HUES64 (cell line): ENCODE results near the gene MAP4K4.

Experiments
- H3K27ac ChIP-seq: 2 replicates; pipeline ENCODE4 v1.7.0; 2013; ENCODE audit warnings: low read depth, low read length, inconsistent platforms
- H3K27me3 ChIP-seq: 2 replicates; pipeline ENCODE4 v1.6.1; 2013; ENCODE audit warnings: mild to moderate bottlenecking, low read length; ENCODE audit not compliant: insufficient read depth
- H3K36me3 ChIP-seq: 2 replicates; pipeline ENCODE4 v1.6.1; 2013; ENCODE audit warnings: mild to moderate bottlenecking, low read length; ENCODE audit not compliant: insufficient read depth
- H3K4me1 ChIP-seq: 2 replicates; pipeline ENCODE4 v1.6.1; 2013; ENCODE audit warnings: mild to moderate bottlenecking, low read length, moderate library complexity; ENCODE audit not compliant: insufficient read depth
- H3K4me3 ChIP-seq: 2 replicates; pipeline ENCODE4 v1.5.1; 2013; ENCODE audit warnings: mild to moderate bottlenecking, low read length, moderate library complexity
- H3K9ac ChIP-seq: 2 replicates; pipeline ENCODE4 v1.6.1; 2013; ENCODE audit warnings: mild to moderate bottlenecking, low read depth, low read length
- H3K9me3 ChIP-seq: 2 replicates; pipeline ENCODE4 v1.6.1; 2013; ENCODE audit warnings: low read depth, low read length; ENCODE audit not compliant: insufficient read depth
- WGBS: fragments of 150-250, 120-280 bp; methylation state at CpG from one replicate; pipeline ENCODE4 v1.1.7; 2013; ENCODE audit warnings: missing lambda C conversion rate; 5-methylcytosine and 5-hydroxymethylcytosine counted together

The MAP4K4 gene

GRCh38 chr2:101677658-101678057, 19.8 kb upstream of the MAP4K4 start:
- WGBS: no CpG with 5 or more reads among the region's 1 CpG
- H3K4me3 ChIP-seq: no peak overlapping the region

GRCh38 chr2:101678379-101678778, 19.1 kb upstream of the MAP4K4 start:
- H3K27me3 ChIP-seq: no peaks in the 10 kb centered on the region
- no peak overlapping the region for H3K27ac ChIP-seq
- no peak overlapping the region for H3K4me3 ChIP-seq
- no peaks in the 10 kb centered on the region for H3K36me3 ChIP-seq
- WGBS: 97% methylated on average over 3 of the region's 3 CpGs
- no peaks in the 10 kb centered on the region for H3K4me1 ChIP-seq
- H3K9me3 ChIP-seq: no peaks in the 10 kb centered on the region
- no peak overlapping the region for H3K9ac ChIP-seq

More at GRCh38 chr2:101677658-101678057, 19.8 kb upstream of the MAP4K4 start:
- H3K27me3 ChIP-seq: no peaks in the 10 kb centered on the region
- H3K36me3 ChIP-seq: no peaks in the 10 kb centered on the region
- H3K9me3 ChIP-seq: peaks cover 1% of the 10 kb centered on the region; the same call in 1 of the 2 replicates
- no peak overlapping the region for H3K27ac ChIP-seq
- H3K4me1 ChIP-seq: no peaks in the 10 kb centered on the region
- H3K9ac ChIP-seq: no peak overlapping the region

DNA sequence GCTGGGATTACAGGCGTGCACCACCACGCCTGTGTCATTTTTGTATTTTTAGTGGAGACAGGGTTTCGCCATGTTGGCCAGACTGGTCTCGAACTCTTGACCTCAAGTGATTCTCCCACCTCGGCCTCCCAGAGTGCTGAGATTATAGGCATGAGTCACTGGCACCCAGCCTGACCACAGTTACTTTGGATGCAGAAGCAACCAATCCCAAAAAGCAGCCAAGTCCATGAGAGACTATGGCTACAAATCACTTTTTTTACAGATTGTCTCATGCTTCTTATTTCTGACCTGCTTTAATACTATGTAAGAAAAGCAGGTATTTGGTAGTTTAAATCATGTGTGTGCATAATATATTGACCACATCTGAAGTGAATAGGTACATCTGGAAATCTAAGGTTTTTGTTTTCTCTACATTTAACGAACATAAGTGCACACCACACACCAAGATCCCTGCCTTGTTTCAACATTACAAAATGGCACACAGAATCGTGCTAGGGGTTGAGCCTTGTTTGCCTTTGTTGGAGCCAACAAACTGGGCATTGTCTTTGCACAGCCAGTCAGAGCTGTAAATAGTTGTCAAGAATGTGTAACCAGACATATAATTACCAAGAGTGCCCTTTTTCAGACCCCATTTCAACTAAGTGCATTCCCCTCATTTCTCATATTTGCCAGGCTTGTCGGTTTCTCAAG, 18.3 kb upstream of the MAP4K4 start:
- no peaks in the 10 kb centered on the region for H3K27me3 ChIP-seq
- H3K9ac ChIP-seq: no peak overlapping the region
- no peaks in the 10 kb centered on the region for H3K9me3 ChIP-seq
- no peaks in the 10 kb centered on the region for H3K36me3 ChIP-seq
- no peak overlapping the region for H3K27ac ChIP-seq
- no peak overlapping the region for H3K4me3 ChIP-seq
- H3K4me1 ChIP-seq: no peaks in the 10 kb centered on the region
- 97% methylated on average over 8 of the region's 8 CpGs for WGBS

GRCh38 chr2:101679801-101680487, 17.6 kb upstream of the MAP4K4 start:
- WGBS: 95% methylated on average over 5 of the region's 5 CpGs
- Histone ChIP-seq H3K36me3 (no peaks in the 10 kb centered on the region), H3K4me3 (no peak overlapping the region), H3K9me3 (no peaks in the 10 kb centered on the region), H3K27me3 (no peaks in the 10 kb centered on the region), H3K9ac (no peak overlapping the region), H3K4me1 (no peaks in the 10 kb centered on the region), H3K27ac (no peak overlapping the region)

DNA sequence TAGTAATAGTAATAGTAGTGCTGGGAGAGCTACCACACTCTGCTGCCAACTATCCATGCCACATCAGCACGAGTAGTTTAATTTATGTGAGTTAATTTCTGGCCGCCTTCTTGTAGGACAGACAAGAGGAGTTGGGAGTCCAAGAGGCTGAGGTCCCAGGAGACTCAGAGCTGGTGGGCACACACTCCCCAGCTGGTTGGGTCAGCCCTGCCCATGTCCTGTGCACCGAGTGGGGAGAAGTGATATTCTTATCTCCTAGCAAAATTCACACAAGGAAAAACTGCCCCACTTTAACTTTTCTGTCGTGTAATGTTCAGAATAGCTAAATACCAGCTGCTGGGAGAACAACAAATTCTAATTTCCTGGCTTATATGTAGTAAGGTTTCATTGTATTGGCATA, 15.2 kb upstream of the MAP4K4 start:
- Histone ChIP-seq H3K27me3 (no peaks in the 10 kb centered on the region), H3K27ac (no peak overlapping the region), H3K9me3 (no peaks in the 10 kb centered on the region), H3K36me3 (no peaks in the 10 kb centered on the region), H3K4me3 (no peak overlapping the region), H3K9ac (no peak overlapping the region), H3K4me1 (no peaks in the 10 kb centered on the region)
- 93% methylated on average over 4 of the region's 4 CpGs for WGBS

- no peaks in the 10 kb centered on the region for H3K27me3 ChIP-seq
- no CpG with 5 or more reads among the region's 4 CpGs for WGBS
- H3K9me3 ChIP-seq: no peaks in the 10 kb centered on the region
- H3K9ac ChIP-seq: no peak overlapping the region
- H3K4me1 ChIP-seq: no peaks in the 10 kb centered on the region
- H3K27ac ChIP-seq: no peak overlapping the region
- H3K4me3 ChIP-seq: no peak overlapping the region
- H3K36me3 ChIP-seq: no peaks in the 10 kb centered on the region
Observed at GRCh38 chr2:101684313-101684712, 13.2 kb upstream of the MAP4K4 start.

DNA sequence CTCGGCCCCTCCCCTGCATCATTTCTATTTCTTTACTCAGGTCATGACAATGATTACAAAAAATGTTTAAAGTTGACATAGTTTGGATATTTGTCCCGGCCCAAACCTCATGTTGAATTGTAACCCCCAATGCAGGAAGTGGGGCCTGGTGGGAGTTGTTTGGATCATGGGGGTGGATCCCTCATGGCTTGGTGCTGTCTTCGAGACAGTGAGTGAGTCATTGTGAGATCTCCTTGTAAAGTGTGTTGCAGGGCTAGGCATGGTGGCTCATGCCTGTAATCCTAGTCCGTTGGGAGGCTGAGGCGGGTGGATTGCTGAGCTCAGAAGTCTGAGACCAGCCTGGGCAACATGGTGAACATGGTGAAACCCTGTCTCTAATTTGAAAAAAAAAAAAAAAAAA, 9.2 kb upstream of the MAP4K4 start:
- Histone ChIP-seq H3K36me3 (no peaks in the 10 kb centered on the region), H3K9ac (no peak overlapping the region), H3K27ac (no peak overlapping the region), H3K4me3 (no peak overlapping the region), H3K9me3 (no peaks in the 10 kb centered on the region), H3K27me3 (no peaks in the 10 kb centered on the region), H3K4me1 (no peaks in the 10 kb centered on the region)
- WGBS: 93% methylated on average over 5 of the region's 5 CpGs

GRCh38 chr2:101689114-101689825, 8.2 kb upstream of the MAP4K4 start:
- 100% methylated on average over 1 of the region's 1 CpG for WGBS
- no peaks in the 10 kb centered on the region for H3K36me3 ChIP-seq

DNA sequence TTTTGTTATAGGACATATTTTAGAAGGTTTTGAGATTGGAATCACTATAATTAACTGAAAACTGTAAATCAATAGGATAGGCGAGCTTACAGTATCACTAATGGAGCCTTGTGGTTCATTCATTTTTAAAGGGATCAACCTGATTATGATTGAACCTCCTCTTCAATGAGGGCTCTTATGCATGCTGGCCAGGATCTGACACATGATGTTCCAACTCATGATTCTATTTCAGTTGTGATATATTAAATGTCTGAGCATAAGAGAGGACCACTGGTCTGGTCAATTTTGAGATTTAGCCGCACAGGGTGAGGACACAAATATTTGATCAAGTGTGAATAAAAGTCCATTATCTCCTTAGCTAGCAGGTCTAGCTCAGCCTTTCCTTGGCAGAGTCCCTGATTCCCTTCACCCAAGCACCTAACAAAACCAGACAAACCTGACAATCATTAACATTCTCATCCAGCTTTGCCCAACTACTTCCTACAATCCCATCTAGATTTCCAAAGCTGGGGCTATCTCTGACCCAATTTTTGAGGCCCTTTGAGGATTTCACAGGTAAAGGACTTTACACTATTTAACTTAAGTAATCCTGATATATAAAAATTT, 6.9 kb upstream of the MAP4K4 start:
- Histone ChIP-seq H3K9me3 (no peaks in the 10 kb centered on the region), H3K36me3 (no peaks in the 10 kb centered on the region), H3K27me3 (no peaks in the 10 kb centered on the region), H3K4me1 (no peaks in the 10 kb centered on the region), H3K4me3 (no peak overlapping the region), H3K27ac (no peak overlapping the region), H3K9ac (no peak overlapping the region)
- 100% methylated on average over 2 of the region's 2 CpGs for WGBS

More at GRCh38 chr2:101689114-101689825, 8.2 kb upstream of the MAP4K4 start:
- H3K9me3 ChIP-seq: no peaks in the 10 kb centered on the region
- no peak overlapping the region for H3K27ac ChIP-seq
- no peaks in the 10 kb centered on the region for H3K4me1 ChIP-seq
- no peak overlapping the region for H3K4me3 ChIP-seq
- H3K27me3 ChIP-seq: no peaks in the 10 kb centered on the region
- no peak overlapping the region for H3K9ac ChIP-seq

GRCh38 chr2:101692041-101692440, 5.5 kb upstream of the MAP4K4 start:
- H3K27ac ChIP-seq: no peak overlapping the region
- no peaks in the 10 kb centered on the region for H3K9me3 ChIP-seq
- 91% methylated on average over 3 of the region's 3 CpGs for WGBS
- H3K4me3 ChIP-seq: no peak overlapping the region
- H3K9ac ChIP-seq: no peak overlapping the region
- H3K4me1 ChIP-seq: peaks cover 8% of the 10 kb centered on the region; the same call in 1 of the 2 replicates
- no peaks in the 10 kb centered on the region for H3K36me3 ChIP-seq
- 0 out of 2 replicates have a peak, but pooled peaks cover 3% of the 10 kb centered on the region for H3K27me3 ChIP-seq

- Histone ChIP-seq H3K4me1 (peaks cover 8% of the 10 kb centered on the region; the same call in 1 of the 2 replicates), H3K9me3 (no peaks in the 10 kb centered on the region)
- 87% methylated on average over 3 of the region's 3 CpGs for WGBS
Observed at GRCh38 chr2:101692766-101693165, 4.7 kb upstream of the MAP4K4 start.

More at GRCh38 chr2:101692766-101693165, 4.7 kb upstream of the MAP4K4 start:
- H3K36me3 ChIP-seq: no peaks in the 10 kb centered on the region
- no peak overlapping the region for H3K4me3 ChIP-seq
- H3K9ac ChIP-seq: no peak overlapping the region
- H3K27ac ChIP-seq: no peak overlapping the region
- H3K27me3 ChIP-seq: 0 out of 2 replicates have a peak, but pooled peaks cover 3% of the 10 kb centered on the region
